KOPT-K1 (cell line): ENCODE results near the gene RPS23.

ENCODE experiments used
- H3K27ac ChIP-seq: fragments of 200-600 bp; sonication (generic); 2 replicates; pipeline ENCODE4 v1.5.1; 2016; ENCODE audit warnings: antibody characterized with exemption, mild to moderate bottlenecking, low read depth, low read length; ENCODE audit not compliant: poor library complexity, severe bottlenecking
- H3K36me3 ChIP-seq: fragments of 200-600 bp; sonication (generic); 2 replicates; pipeline ENCODE4 v1.5.1; 2017; ENCODE audit warnings: antibody characterized with exemption, mild to moderate bottlenecking, low read length, moderate library complexity; ENCODE audit not compliant: insufficient read depth
- H3K9me3 ChIP-seq: fragments of 200-600 bp; sonication (generic); 2 replicates; pipeline ENCODE4 v1.5.1; 2017; ENCODE audit warnings: antibody characterized with exemption, low read length, mild to moderate bottlenecking; ENCODE audit not compliant: insufficient read depth, poor library complexity, severe bottlenecking

Gene RPS23

GRCh38 chr5:82277987-82278710 is at the start of gene RPS23:
Gene RPS23, minus strand, starts transcription at chr5:82278354. Its CDS starts 31 bp downstream, at chr5:82278323.
- H3K36me3 ChIP-seq = peaks cover 45% of the 10 kb centered on the region
- peak within 1 kb of the TSS; percentile 89 for H3K27ac ChIP-seq
- H3K9me3 ChIP-seq = no peaks in the 10 kb centered on the region

GRCh38 chr5:82327941-82328340 is 49.8 kb upstream of the RPS23 start:
- peaks cover 24% of the 10 kb centered on the region for H3K9me3 ChIP-seq
- 0 out of 2 replicates have a peak, but pooled peaks cover 5% of the 10 kb centered on the region for H3K36me3 ChIP-seq
- no peak overlapping the region for H3K27ac ChIP-seq

- Histone ChIP-seq H3K9me3 (peaks cover 24% of the 10 kb centered on the region), H3K36me3 (0 out of 2 replicates have a peak, but pooled peaks cover 5% of the 10 kb centered on the region), H3K27ac (no peak overlapping the region)
Observed at GRCh38 chr5:82325996-82326395, 47.8 kb upstream of the RPS23 start.

- Histone ChIP-seq H3K27ac (no peak overlapping the region), H3K9me3 (peaks cover 24% of the 10 kb centered on the region), H3K36me3 (0 out of 2 replicates have a peak, but pooled peaks cover 5% of the 10 kb centered on the region)
Observed at GRCh38 chr5:82325155-82325554, 47.0 kb upstream of the RPS23 start.

- no peaks in the 10 kb centered on the region for H3K36me3 ChIP-seq
- H3K27ac ChIP-seq = no peak overlapping the region
- peaks cover 7% of the 10 kb centered on the region for H3K9me3 ChIP-seq
Observed at GRCh38 chr5:82320966-82321365, 42.8 kb upstream of the RPS23 start.

- Histone ChIP-seq H3K36me3 (no peaks in the 10 kb centered on the region), H3K9me3 (peaks cover 7% of the 10 kb centered on the region), H3K27ac (peak overlapping the region; percentile 99)
Observed at GRCh38 chr5:82319651-82320376, 41.7 kb upstream of the RPS23 start.

- Histone ChIP-seq H3K27ac (peak overlapping the region; percentile 99), H3K9me3 (peaks cover 7% of the 10 kb centered on the region), H3K36me3 (no peaks in the 10 kb centered on the region)
Observed at GRCh38 chr5:82319192-82319591, 41.0 kb upstream of the RPS23 start.

- Histone ChIP-seq H3K27ac (peak overlapping the region; percentile 99), H3K9me3 (no peaks in the 10 kb centered on the region), H3K36me3 (no peaks in the 10 kb centered on the region)
Observed at GRCh38 chr5:82314964-82315758, 37.0 kb upstream of the RPS23 start.

- H3K36me3 ChIP-seq = no peaks in the 10 kb centered on the region
- peak overlapping the region; percentile 99 for H3K27ac ChIP-seq
Observed at GRCh38 chr5:82313016-82313415, 34.9 kb upstream of the RPS23 start.

GRCh38 chr5:82312373-82312856 is 34.3 kb upstream of the RPS23 start:
- no peaks in the 10 kb centered on the region for H3K36me3 ChIP-seq
- peak overlapping the region; percentile 99 for H3K27ac ChIP-seq
- H3K9me3 ChIP-seq = peaks cover 8% of the 10 kb centered on the region

More at GRCh38 chr5:82313016-82313415, 34.9 kb upstream of the RPS23 start:
- peaks cover 8% of the 10 kb centered on the region for H3K9me3 ChIP-seq

- Histone ChIP-seq H3K36me3 (no peaks in the 10 kb centered on the region), H3K9me3 (peaks cover 8% of the 10 kb centered on the region), H3K27ac (no peak overlapping the region)
Observed at GRCh38 chr5:82309091-82309531, 31.0 kb upstream of the RPS23 start.

- H3K9me3 ChIP-seq = peaks cover 8% of the 10 kb centered on the region
- no peak overlapping the region for H3K27ac ChIP-seq
- H3K36me3 ChIP-seq = no peaks in the 10 kb centered on the region
Observed at GRCh38 chr5:82308416-82308815, 30.3 kb upstream of the RPS23 start.

- H3K27ac ChIP-seq = no peak overlapping the region
- H3K9me3 ChIP-seq = peaks cover 8% of the 10 kb centered on the region
- H3K36me3 ChIP-seq = no peaks in the 10 kb centered on the region
Observed at GRCh38 chr5:82307451-82307850, 29.3 kb upstream of the RPS23 start.

GRCh38 chr5:82306151-82306550 is 28.0 kb upstream of the RPS23 start:
- H3K36me3 ChIP-seq = no peaks in the 10 kb centered on the region
- H3K9me3 ChIP-seq = peaks cover 8% of the 10 kb centered on the region
- no peak overlapping the region for H3K27ac ChIP-seq

- Histone ChIP-seq H3K27ac (no peak overlapping the region), H3K36me3 (no peaks in the 10 kb centered on the region), H3K9me3 (no peaks in the 10 kb centered on the region)
Observed at GRCh38 chr5:82301190-82301589, 23.0 kb upstream of the RPS23 start.
